B cell (primary cell): ENCODE measurements around the gene ACSM3. TPM values are rescaled to one million over a fixed set of nuclear protein-coding genes. Genes with fewer than 3 reads are reported as not detected.

ENCODE experiments used
- ATAC-seq: fragments of 200-7000 bp; cut with Tn5 transposase; one replicate; pipeline ENCODE4 v1.10.0; 2021; ENCODE audit warnings: low read depth, mild to moderate bottlenecking, moderate number of reproducible peaks, moderate library complexity
- CTCF ChIA-PET: fragments of 350-600 bp; sonication (Branson Sonifier 250); formaldehyde crosslinking; loops from one replicate; lab custom pipeline; 2021; ENCODE audit warnings: antibody characterized with exemption, inconsistent platforms; lab: Charles Lee
- POLR2A ChIA-PET: fragments of 350-600 bp; sonication (Branson Sonifier 250); formaldehyde crosslinking; loops from one replicate; lab custom pipeline; 2021; ENCODE audit warnings: antibody characterized with exemption; lab: Charles Lee
- DNase-seq: peaks from one replicate; pipeline ENCODE4 v3.0.0; 2013
- H2AFZ ChIP-seq: 2 replicates; pipeline ENCODE4 v1.6.1; 2012; ENCODE audit warnings: mild to moderate bottlenecking, low read depth, low read length; ENCODE audit not compliant: insufficient read depth, poor library complexity, severe bottlenecking
- H3K27ac ChIP-seq, 2 donors: 1 replicate in 1 of 2; 2 replicates in 1 of 2; pipeline ENCODE4 v1.5.1; 2012 to 2013; ENCODE audit warnings: low read length in 2 of 2, mild to moderate bottlenecking in 2 of 2, moderate library complexity in 1 of 2
- H3K27me3 ChIP-seq, 4 experiments: fragments of 200-600 bp in 1 of 4; sonication (generic) in 1 of 4; replicated peaks in 1 of 4; 1 replicate in 2 of 4; 2 replicates in 2 of 4; pipeline versions ENCODE4 v1.6.1 to v1.7.0; 2013 to 2016; ENCODE audit warnings: low read length in 3 of 4, mild to moderate bottlenecking in 2 of 4, mixed read lengths in 1 of 4, moderate library complexity in 1 of 4; ENCODE audit not compliant: insufficient read depth in 4 of 4, control insufficient read depth in 3 of 4; ENCODE audit errors: control extremely low read depth in 1 of 4
- H3K36me3 ChIP-seq, 2 experiments: replicated peaks in 1 of 2; 1 replicate in 1 of 2; 2 replicates in 1 of 2; pipeline versions ENCODE4 v1.6.1 to v1.7.1; 2013; ENCODE audit warnings: low read length in 1 of 2; ENCODE audit not compliant: insufficient read depth in 2 of 2, control insufficient read depth in 1 of 2; ENCODE audit errors: control extremely low read depth in 1 of 2, extremely low read depth in 1 of 2
- H3K4me1 ChIP-seq, 2 donors: fragments of 200-600 bp in 1 of 2; sonication (generic) in 1 of 2; 1 replicate in 1 of 2; 2 replicates in 1 of 2; pipeline versions ENCODE4 v1.5.1 to v1.6.1; 2013 to 2017; ENCODE audit warnings: low read length in 2 of 2; ENCODE audit not compliant: control insufficient read depth in 2 of 2, insufficient read depth in 2 of 2
- H3K4me2 ChIP-seq: replicated peaks from 2 replicates; pipeline ENCODE3; 2012; ENCODE audit warnings: mild to moderate bottlenecking, low read depth, low read length; ENCODE audit not compliant: poor library complexity, severe bottlenecking
- H3K4me3 ChIP-seq, 5 experiments: fragments of 200-600 bp in 1 of 5; sonication (generic) in 1 of 5; 1 replicate in 3 of 5; 2 replicates in 2 of 5; pipeline versions ENCODE4 v1.5.1 to v1.7.0; 2011 to 2016; ENCODE audit warnings: low read length in 4 of 5, mild to moderate bottlenecking in 4 of 5, low read depth in 2 of 5, control low read depth in 1 of 5, moderate library complexity in 1 of 5; ENCODE audit not compliant: insufficient read depth in 1 of 5; ENCODE audit errors: control extremely low read depth in 1 of 5, extremely low read depth in 1 of 5
- H3K79me2 ChIP-seq: fragments of 200-600 bp; sonication (generic); one replicate; pipeline ENCODE4 v1.6.0; 2016; ENCODE audit warnings: low read length; ENCODE audit not compliant: control insufficient read depth, insufficient read depth
- H3K9ac ChIP-seq: fragments of 200-600 bp; sonication (generic); 2 replicates; pipeline ENCODE4 v1.6.1; 2017; ENCODE audit warnings: mild to moderate bottlenecking, low read length, moderate library complexity
- H3K9me3 ChIP-seq, 3 donors: one replicate each; pipeline versions ENCODE4 v1.6.1 to v1.7.1; 2013; ENCODE audit warnings: low read length in 2 of 3; ENCODE audit not compliant: control insufficient read depth in 2 of 3, insufficient read depth in 1 of 3; ENCODE audit errors: control extremely low read depth in 1 of 3
- H4K20me1 ChIP-seq: 2 replicates; pipeline ENCODE4 v1.6.0; 2012; ENCODE audit warnings: mild to moderate bottlenecking, low read length; ENCODE audit not compliant: insufficient read depth, control insufficient read depth, poor library complexity, severe bottlenecking
- H3K27ac Mint-ChIP-seq: one replicate; pipeline ENCODE4 v1.8.0; 2021; ENCODE audit warnings: mixed read lengths
- H3K27me3 Mint-ChIP-seq: one replicate; pipeline ENCODE4 v1.8.0; 2021; ENCODE audit warnings: mixed read lengths
- H3K4me1 Mint-ChIP-seq: one replicate; pipeline ENCODE4 v1.8.0; 2021; ENCODE audit warnings: mixed read lengths
- H3K4me3 Mint-ChIP-seq: one replicate; pipeline ENCODE4 v1.8.0; 2021; ENCODE audit warnings: mixed read lengths
- H3K9me3 Mint-ChIP-seq: one replicate; pipeline ENCODE4 v1.8.0; 2022; ENCODE audit warnings: mixed read lengths; ENCODE audit not compliant: insufficient read depth
- EZH2 ChIP-seq: IDR thresholded peaks from 2 replicates; pipeline ENCODE4 v1.6.1; 2012; ENCODE audit warnings: borderline replicate concordance, low read depth, mild to moderate bottlenecking, moderate library complexity, low read length; ENCODE audit not compliant: insufficient read depth, poor library complexity, severe bottlenecking
- WGBS: methylation state at CpG from one replicate; pipeline ENCODE4 v1.1.5; 2013; ENCODE audit warnings: missing lambda C conversion rate; ENCODE audit not compliant: insufficient coverage; 5-methylcytosine and 5-hydroxymethylcytosine counted together
- intact Hi-C: fragments of 100-400 bp; cut with micrococcal nuclease; formaldehyde crosslinking; loops from one replicate; pipeline ENCODE4 v1.10.0; 2022
- polyA plus RNA-seq: library from polyadenylated mRNA; depleted of rRNA; stranded (reverse); fragments of >200 nt; gene quantifications from 2 replicates; pipeline ENCODE4 v1.2.3, GENCODE V29; 2012
- total RNA-seq, 2 donors: library from RNA; stranded (reverse); fragments of 120-200 nt in 1 of 2; gene quantifications; 1 replicate in 1 of 2; 2 replicates in 1 of 2; pipeline versions ENCODE4 v1.2.3 to v1.2.4, GENCODE V29; 2013 to 2022
- TF ChIP-seq, protein P1 (sequence below): fragments of 200-600 bp; IDR thresholded peaks from one replicate; pipeline ENCODE4 v1.8.0; 2022; ENCODE audit warnings: antibody characterized with exemption, mild to moderate bottlenecking

Gene ACSM3
- total and polyA plus RNA-seq, 2 donors (not counting 1 experiment from before 2014, with no cell fraction given), result 6.3 to 84.2 TPM

DNA sequence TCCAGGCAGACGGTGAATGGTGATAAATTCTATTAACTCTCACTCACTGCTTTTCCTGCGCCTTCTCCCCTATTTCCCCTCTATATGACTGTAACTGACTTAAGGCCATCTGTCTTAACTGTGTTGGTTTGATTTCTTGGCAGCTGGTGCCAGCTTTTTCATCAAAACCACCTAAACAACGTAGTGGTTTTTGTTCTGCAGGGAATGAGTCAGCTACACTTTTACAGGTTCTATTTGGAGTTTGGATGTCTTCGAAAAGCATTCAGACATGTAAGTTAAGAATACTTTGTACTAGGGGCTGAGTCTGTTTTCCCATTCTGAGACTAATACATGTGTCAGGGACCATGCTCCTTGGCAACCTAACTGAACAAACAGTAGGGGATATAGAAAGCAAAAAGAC, 51.0 kb downstream of the ACSM3 start:
- Mint-ChIP-seq H3K4me1 (no peaks in the 10 kb centered on the region), H3K27ac (no peak overlapping the region), H3K27me3 (no peaks in the 10 kb centered on the region), H3K9me3 (no peaks in the 10 kb centered on the region), H3K4me3 (no peak overlapping the region)
- ChIA-PET CTCF (no interaction called here), POLR2A (no interaction called here)
- Histone ChIP-seq H3K36me3 (no peaks in the 10 kb centered on the region), H2AFZ (peak overlapping the region; percentile 45), H3K79me2 (no peaks in the 10 kb centered on the region), H3K4me2 (no peak overlapping the region), H3K4me3 (no peak overlapping the region), H3K9ac (no peak overlapping the region), H3K9me3 (no peaks in the 10 kb centered on the region), H3K4me1 (no peaks in the 10 kb centered on the region), H4K20me1 (no peaks in the 10 kb centered on the region), H3K27me3 (no peaks in the 10 kb centered on the region), H3K27ac (no peak overlapping the region)
- intact Hi-C loops, result no loop called here
- WGBS, result no CpG with 5 or more reads among the region's 4 CpGs
- no peak for ATAC-seq
- DNase-seq, result no peak
- TF ChIP-seq EZH2, result no peak
- TF ChIP-seq, protein P1, sequence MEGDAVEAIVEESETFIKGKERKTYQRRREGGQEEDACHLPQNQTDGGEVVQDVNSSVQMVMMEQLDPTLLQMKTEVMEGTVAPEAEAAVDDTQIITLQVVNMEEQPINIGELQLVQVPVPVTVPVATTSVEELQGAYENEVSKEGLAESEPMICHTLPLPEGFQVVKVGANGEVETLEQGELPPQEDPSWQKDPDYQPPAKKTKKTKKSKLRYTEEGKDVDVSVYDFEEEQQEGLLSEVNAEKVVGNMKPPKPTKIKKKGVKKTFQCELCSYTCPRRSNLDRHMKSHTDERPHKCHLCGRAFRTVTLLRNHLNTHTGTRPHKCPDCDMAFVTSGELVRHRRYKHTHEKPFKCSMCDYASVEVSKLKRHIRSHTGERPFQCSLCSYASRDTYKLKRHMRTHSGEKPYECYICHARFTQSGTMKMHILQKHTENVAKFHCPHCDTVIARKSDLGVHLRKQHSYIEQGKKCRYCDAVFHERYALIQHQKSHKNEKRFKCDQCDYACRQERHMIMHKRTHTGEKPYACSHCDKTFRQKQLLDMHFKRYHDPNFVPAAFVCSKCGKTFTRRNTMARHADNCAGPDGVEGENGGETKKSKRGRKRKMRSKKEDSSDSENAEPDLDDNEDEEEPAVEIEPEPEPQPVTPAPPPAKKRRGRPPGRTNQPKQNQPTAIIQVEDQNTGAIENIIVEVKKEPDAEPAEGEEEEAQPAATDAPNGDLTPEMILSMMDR, result no peak

DNA sequence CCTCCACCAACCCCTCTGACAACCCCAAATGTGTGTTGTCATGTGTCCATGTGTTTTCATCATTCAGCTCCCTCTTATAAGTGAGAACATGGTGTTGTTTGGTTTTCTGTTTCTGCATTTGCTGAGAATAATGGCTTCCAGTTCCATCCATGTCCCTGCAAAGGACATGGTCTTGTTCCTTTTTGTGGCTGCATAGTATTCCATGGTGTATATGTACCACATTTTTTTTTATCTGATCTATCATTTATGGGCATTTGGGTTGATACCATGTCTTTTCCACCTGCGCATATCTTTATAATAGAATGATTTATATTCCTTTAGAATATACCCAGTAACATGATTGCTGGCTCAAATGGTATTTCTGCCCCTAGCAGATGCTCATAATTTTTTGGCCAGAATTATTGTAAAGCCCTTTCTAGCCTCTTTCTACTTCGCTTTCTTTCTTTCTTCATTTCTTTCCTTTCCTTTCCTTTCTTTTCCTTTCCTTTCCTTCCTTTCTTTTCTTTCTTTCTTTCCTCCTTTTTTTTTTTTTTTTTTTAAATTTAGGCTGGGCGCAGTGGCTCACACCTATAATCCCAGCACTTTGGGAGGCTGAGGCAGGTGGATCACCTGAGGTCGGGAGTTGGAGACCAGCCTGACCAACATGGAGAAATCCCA, 55.2 kb downstream of the ACSM3 start:
- Histone ChIP-seq H3K27me3 (no peaks in the 10 kb centered on the region), H3K4me1 (no peaks in the 10 kb centered on the region), H2AFZ (no peak overlapping the region), H3K9ac (no peak overlapping the region), H3K27ac (no peak overlapping the region), H3K79me2 (no peaks in the 10 kb centered on the region), H3K4me2 (no peak overlapping the region), H3K9me3 (no peaks in the 10 kb centered on the region), H4K20me1 (no peaks in the 10 kb centered on the region), H3K36me3 (no peaks in the 10 kb centered on the region), H3K4me3 (no peak overlapping the region)
- ATAC-seq, result no peak
- peaks cover 2% of the 10 kb centered on the region for H3K9me3 Mint-ChIP-seq
- H3K4me3 Mint-ChIP-seq, result no peak overlapping the region
- ChIA-PET POLR2A (no interaction called here), CTCF (no interaction called here)
- no CpG with 5 or more reads among the region's 4 CpGs for WGBS
- no peaks in the 10 kb centered on the region for H3K27me3 Mint-ChIP-seq
- no peak for TF ChIP-seq EZH2
- TF ChIP-seq, protein P1, result no peak
- H3K4me1 Mint-ChIP-seq, result peaks cover 6% of the 10 kb centered on the region
- no peak overlapping the region for H3K27ac Mint-ChIP-seq
- no peak for DNase-seq
- intact Hi-C loops, result no loop called here
